GM06990 (cell line): ENCODE data around the gene MBP.
"Not testable (repeated sequence)": the region's sequence is repeated elsewhere in the genome, so short reads cannot be mapped to it uniquely, and the experiment has no call there.

ENCODE experiments used
- DNase-seq: peaks from one replicate; pipeline ENCODE4 v3.0.0-alpha.2; 2011; ENCODE audit not compliant: insufficient read length; ENCODE audit errors: extremely low read depth
- H3K27me3 ChIP-seq: replicated peaks from 2 replicates; pipeline ENCODE4 v1.6.0; 2011; ENCODE audit warnings: low read length; ENCODE audit not compliant: control insufficient read depth, insufficient read depth
- H3K36me3 ChIP-seq: 2 replicates; pipeline ENCODE4 v1.5.1; 2011; ENCODE audit warnings: low read length; ENCODE audit not compliant: control insufficient read depth, insufficient read depth
- H3K4me3 ChIP-seq: replicated peaks from 2 replicates; pipeline ENCODE4 v1.5.1; 2011; ENCODE audit warnings: low read depth, mild to moderate bottlenecking, control low read depth, low read length
- CTCF ChIP-seq: IDR thresholded peaks from 2 replicates; pipeline ENCODE4 v1.5.1; 2011; ENCODE audit warnings: low read length, control low read depth, mild to moderate bottlenecking, inconsistent platforms; ENCODE audit not compliant: insufficient read depth, poor library complexity, severe bottlenecking

Gene MBP

DNA sequence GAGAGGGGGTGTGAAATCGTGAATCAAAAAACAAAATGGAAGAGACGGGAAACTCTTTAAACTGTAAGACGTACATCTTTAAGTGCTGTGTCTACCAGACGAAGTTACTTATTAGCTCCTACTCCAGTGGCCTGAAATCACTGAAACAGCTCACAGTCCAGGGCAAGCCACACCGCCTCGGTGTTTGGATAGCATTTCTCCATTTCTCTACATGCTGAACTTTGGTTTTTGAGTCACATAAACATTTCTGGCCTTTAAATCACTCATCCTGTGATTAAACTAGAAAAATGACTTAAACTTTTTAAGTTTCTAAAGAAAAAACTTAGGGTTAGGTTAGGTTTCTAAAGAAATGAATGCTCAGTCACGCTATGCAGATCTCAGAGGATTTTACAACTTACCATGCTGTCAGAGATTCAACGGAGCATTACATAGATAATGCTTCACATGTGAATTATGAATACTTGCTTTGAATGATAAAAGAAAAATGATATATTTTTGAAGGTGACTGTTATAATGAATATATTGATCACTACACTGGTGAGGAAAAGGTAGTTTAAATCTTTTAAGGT lies 138.4 kb downstream of the MBP start:
- H3K36me3 ChIP-seq, result no peaks in the 10 kb centered on the region
- DNase-seq, result no peak
- no peak overlapping the region for H3K4me3 ChIP-seq
- TF ChIP-seq CTCF, result no peak
- H3K27me3 ChIP-seq, result no peaks in the 10 kb centered on the region

- TF ChIP-seq CTCF, result no peak
- no peak for DNase-seq
- Histone ChIP-seq H3K4me3 (no peak overlapping the region), H3K27me3 (no peaks in the 10 kb centered on the region), H3K36me3 (no peaks in the 10 kb centered on the region)
Observed at GRCh38 chr18:76993573-76993972, 139.0 kb downstream of the MBP start.

DNA sequence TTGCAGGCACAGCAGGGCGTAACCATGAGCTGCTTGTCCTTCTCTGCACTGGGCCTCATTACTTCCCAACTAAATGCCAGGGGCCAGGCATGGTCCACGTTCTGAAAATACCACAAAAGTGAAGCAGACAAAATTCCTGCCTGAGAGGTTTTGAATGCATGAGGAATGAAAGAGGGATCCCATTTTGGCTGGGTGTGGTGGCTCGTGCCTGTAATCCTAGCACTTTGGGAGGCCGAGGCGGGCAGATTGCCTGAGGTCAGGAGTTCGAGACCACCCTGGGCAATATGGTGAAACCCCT lies 139.5 kb downstream of the MBP start:
- Histone ChIP-seq H3K36me3 (no peaks in the 10 kb centered on the region), H3K27me3 (no peaks in the 10 kb centered on the region), H3K4me3 (no peak overlapping the region)
- TF ChIP-seq CTCF, result no peak
- no peak for DNase-seq

DNA sequence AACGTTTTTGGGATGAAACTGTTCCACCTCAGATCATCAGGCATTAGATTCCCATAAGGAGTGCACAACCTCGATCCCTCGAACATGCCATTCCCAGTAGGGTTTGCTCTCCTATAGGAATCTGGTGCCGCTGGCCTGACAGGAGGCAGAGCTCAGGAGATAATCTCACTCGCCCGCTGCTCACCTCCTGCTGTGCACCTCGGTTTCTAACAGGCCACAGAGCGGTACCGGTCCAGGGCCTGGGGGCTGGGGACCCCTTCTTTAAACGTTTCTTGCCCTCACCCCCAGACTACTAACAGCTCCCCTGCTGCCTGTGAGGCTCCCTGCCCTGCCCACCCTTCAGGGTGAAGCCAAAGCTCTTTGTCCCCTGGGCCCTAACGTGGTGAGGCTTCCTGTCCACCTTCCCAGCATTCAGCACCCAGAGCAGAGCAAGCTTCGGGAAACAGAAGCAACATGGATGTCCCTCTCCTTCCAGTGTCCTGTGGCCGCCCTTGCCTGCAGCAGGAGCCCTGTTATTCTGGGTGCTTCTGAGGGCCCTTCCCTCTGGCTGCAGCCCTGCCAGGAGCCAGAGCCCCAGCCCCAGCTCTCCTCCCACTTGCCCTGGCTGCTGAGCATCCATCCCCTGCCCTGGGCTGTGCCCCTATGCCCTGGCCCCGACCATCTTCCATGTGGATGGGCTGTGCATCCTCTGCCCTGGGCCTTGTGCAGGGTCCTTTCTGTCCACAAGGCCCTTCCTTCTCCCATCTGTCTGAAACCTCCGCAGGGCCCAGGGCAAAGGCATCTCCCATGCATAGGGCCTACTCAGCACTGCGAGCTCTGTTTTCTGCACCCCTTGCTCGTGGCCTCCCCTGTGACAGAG lies 140.1 kb downstream of the MBP start:
- Histone ChIP-seq H3K4me3 (no peak overlapping the region), H3K36me3 (no peaks in the 10 kb centered on the region), H3K27me3 (no peaks in the 10 kb centered on the region)
- TF ChIP-seq CTCF, result no peak
- no peak for DNase-seq

- Histone ChIP-seq H3K4me3 (no peak overlapping the region), H3K36me3 (no peaks in the 10 kb centered on the region), H3K27me3 (no peaks in the 10 kb centered on the region)
- no peak for TF ChIP-seq CTCF
- DNase-seq, result no peak
Observed at GRCh38 chr18:76991021-76991688, 141.4 kb downstream of the MBP start.

DNA sequence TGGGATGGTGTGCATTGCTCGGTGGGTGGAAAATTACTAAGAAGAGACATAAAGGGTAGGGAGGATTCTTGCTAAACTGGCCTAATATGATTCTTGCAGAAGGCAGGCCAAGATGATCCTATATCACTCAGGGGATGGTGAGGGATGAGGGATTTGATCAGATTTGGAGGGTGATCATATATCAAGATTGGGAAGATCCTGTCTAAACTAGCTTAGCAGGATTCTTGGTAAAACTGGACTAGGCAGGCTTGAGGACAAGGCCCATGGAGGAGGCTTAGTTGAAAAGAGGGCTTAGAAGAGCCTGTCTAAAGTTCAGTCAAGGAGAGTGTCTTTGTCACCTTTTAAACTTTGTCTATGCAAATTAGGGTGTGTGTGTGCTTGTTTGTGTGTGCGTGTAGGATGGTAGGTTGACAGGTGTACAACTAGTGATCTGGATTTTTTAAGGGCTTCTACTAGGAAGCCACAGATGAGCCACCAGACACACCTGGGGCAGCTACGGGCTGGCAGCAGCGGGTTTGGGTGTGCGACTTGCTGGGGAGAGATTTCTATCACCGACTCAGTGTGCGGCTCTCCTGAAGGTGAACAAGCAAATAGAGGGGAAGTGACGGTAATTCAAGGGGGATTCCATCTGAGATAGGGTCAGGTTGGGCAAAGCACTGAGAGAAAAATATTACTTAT lies 142.1 kb downstream of the MBP start:
- DNase-seq, H3K36me3 ChIP-seq, H3K27me3 ChIP-seq: not testable (repeated sequence)

More for the DNA sequence above, 142.1 kb downstream of the MBP start:
- not testable (repeated sequence) for H3K4me3 ChIP-seq
